Measurements from ENCODE around the gene YLPM1.
"Not testable (repeated sequence)": the region's sequence is repeated elsewhere in the genome, so short reads cannot be mapped to it uniquely, and the experiment has no call there.

The YLPM1 gene

GRCh38 chr14:74762917-74763802, at the start of gene YLPM1:
TSS of gene YLPM1 (plus strand) at chr14:74763316. CDS start at chr14:74763490, 174 bp downstream.
- DNase-seq, result peak; percentile 93

- DNase-seq, result no peak
These were observed 49.8 kb upstream of the YLPM1 start for GRCh38 chr14:74713395-74713735.

GRCh38 chr14:74720526-74720925, 42.6 kb upstream of the YLPM1 start:
- DNase-seq, result no peak

- no peak for DNase-seq
These were observed 40.0 kb upstream of the YLPM1 start for GRCh38 chr14:74723134-74723533.

GRCh38 chr14:74732387-74732786, 30.7 kb upstream of the YLPM1 start:
- no peak for DNase-seq

DNA sequence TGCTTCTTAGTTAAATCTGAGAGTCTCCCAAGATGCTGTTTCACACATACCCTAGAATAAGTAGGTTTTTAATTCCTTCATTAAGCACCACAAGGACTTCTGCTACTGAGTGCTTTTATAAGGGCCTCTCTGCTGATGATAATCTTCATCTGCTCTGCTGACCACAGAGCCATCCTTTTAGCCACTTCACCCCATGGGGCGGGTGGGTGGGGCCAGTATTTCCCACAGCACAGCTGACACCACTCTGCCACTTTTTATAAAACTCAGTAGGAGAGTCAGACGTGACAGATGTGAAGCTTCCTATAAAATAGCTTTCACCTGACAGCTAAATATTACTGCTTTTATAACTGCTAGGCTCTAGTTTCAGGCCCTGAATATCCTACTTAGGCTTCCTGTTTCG, 29.9 kb upstream of the YLPM1 start:
- DNase-seq, result no peak

- no peak for DNase-seq
These were observed 28.0 kb upstream of the YLPM1 start for GRCh38 chr14:74735125-74735524.

GRCh38 chr14:74737753-74738325, 25.3 kb upstream of the YLPM1 start:
- no peak for DNase-seq

- no peak for DNase-seq
These were observed 23.7 kb upstream of the YLPM1 start for GRCh38 chr14:74739293-74740030.

DNA sequence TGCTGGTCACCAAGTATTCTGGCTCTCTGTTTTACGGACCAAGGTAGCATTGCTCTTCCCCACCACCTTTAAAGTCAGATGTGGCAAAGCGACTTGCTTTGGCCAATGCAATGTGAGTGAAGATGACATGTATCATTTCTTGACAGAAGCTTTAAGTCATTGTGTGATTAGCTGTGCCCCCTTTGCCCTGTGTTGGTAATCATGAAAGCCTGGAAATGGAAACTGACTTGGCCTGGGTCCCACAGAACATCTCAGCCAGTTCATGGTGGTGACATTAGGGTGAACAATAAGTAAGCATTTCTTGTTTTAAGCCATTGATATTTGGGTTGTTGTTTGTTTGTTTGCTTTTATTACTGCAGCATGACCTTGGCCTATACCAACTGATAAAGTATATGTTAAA, 15.9 kb upstream of the YLPM1 start:
- DNase-seq, result no peak

DNA sequence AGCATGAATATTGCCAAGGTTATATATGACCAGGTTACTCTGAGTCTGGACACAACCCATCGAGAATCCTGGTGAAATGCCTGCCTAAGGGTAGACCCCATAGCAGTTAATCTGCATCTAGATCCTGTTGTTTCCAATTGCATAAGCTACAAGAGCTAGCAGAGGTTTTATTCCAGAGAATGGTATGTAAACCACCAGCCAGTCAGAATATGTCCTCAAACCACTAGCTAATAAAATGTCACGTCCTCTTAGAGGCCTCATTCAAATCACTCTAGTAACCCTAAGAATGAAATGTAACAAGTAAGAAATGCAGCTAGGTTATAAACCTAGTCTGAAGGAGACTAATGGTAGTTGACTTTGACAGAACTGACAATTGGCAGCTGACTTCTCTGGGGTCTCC, 9.0 kb upstream of the YLPM1 start:
- DNase-seq, result no peak

DNA sequence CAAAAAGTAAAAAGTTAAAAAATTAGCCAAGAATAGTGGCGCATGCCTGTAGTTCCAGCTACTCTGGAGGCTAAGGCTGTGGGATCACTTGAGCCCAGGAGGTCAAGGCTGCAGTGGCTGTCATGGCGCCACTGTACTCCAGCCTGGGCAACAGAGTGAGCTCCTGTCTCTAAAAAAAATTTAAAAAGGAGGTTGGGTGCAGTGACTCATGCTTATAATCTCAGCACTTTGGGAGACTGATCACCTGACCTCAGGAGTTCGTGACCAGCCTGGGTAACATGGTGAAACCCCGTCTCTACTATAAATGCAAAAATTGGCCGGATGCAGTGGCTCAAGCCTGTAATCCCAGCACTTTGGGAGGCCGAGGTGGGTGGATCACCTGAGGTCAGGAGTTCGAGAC, 8.2 kb upstream of the YLPM1 start:
- no peak for DNase-seq

GRCh38 chr14:74756326-74756725, 6.8 kb upstream of the YLPM1 start:
- no peak for DNase-seq

- not testable (repeated sequence) for DNase-seq
These were observed 4.6 kb upstream of the YLPM1 start for GRCh38 chr14:74758505-74758904.

GRCh38 chr14:74763803-74764531, 851 bp downstream of the YLPM1 start:
- no peak for DNase-seq

DNA sequence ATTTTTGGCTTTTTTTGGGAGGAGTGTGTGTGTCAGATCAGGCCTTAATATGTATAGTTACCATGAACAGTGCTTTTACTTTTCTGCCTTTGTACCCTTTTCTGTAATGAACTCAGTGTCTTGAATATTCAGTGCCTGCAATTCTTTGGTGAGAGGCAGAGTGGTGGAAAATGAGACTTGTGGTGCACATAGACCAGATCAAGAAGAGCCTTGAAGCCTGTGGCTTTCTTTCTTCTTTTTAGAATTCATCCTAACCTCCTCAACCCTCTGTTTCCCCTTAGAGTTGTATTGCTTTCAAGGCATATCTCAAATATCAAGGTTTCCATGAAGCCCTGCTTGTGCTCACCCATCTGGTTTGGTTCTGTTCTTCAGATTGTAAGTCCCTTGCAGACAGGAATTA, 2.6 kb downstream of the YLPM1 start:
- no peak for DNase-seq

GRCh38 chr14:74771399-74771798, 8.3 kb downstream of the YLPM1 start:
- no peak for DNase-seq

GRCh38 chr14:74784634-74785033, 21.5 kb downstream of the YLPM1 start:
- DNase-seq, result no peak

- DNase-seq, result no peak
These were observed 22.0 kb downstream of the YLPM1 start for GRCh38 chr14:74785056-74785613.

DNA sequence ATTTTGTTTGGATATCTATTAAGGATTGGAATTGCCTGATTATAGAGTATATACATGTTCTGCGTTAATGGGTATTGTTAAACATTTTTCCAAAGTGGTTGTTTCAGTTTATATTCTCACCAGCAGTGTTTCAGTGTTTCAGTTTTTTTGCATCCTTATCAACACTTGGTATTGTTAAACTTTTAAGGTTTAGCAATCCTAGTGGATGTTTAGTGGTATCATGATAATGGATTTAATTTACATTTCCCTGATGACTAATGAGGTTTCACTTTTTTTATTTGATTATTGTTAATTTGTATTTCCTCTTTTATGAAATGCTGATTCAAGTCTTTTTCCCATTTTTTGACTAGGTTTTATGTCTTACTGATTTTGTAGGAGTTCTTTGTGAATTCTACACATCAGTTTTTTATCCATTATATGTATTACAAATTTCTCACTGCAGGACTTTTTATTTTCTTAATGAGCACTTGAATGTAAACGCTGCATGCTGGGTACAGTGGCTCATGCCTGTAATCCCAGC, 23.7 kb downstream of the YLPM1 start:
- no peak for DNase-seq

- DNase-seq, result no peak
These were observed 29.3 kb downstream of the YLPM1 start for GRCh38 chr14:74792249-74793039.
